Liver (tissue), 9 donors: ENCODE data around the gene TXN. TPM values are rescaled to one million over a fixed set of nuclear protein-coding genes. Genes with fewer than 3 reads are reported as not detected.

ENCODE experiments used
- DNase-seq: peaks from one replicate; pipeline ENCODE4 v3.0.0-alpha.2; 2017; ENCODE audit warnings: low spot score
- H3K27ac ChIP-seq, 2 donors: one replicate each; pipeline ENCODE4 v1.7.0; 2013; ENCODE audit warnings: inconsistent platforms in 2 of 2, low read length in 2 of 2, control low read depth in 1 of 2, low read depth in 1 of 2, mild to moderate bottlenecking in 1 of 2
- H3K27me3 ChIP-seq, 4 donors: one replicate each; pipeline versions ENCODE4 v1.6.1 to v1.7.0; 2013; ENCODE audit warnings: low read length in 3 of 4, inconsistent platforms in 1 of 4, mild to moderate bottlenecking in 1 of 4, moderate library complexity in 1 of 4; ENCODE audit not compliant: control insufficient read depth in 4 of 4, insufficient read depth in 4 of 4
- H3K36me3 ChIP-seq, 4 donors: one replicate each; pipeline versions ENCODE4 v1.6.1 to v1.7.0; 2013; ENCODE audit warnings: low read length in 3 of 4, mild to moderate bottlenecking in 3 of 4, low read depth in 1 of 4, moderate library complexity in 1 of 4; ENCODE audit not compliant: control insufficient read depth in 4 of 4, insufficient read depth in 3 of 4
- H3K4me1 ChIP-seq, 4 donors: one replicate each; pipeline versions ENCODE4 v1.6.1 to v1.7.0; 2013; ENCODE audit warnings: low read length in 3 of 4, mild to moderate bottlenecking in 3 of 4, moderate library complexity in 1 of 4; ENCODE audit not compliant: control insufficient read depth in 4 of 4, insufficient read depth in 4 of 4
- H3K4me3 ChIP-seq, 3 donors: one replicate each; pipeline versions ENCODE4 v1.6.1 to v1.7.0; 2013; ENCODE audit warnings: low read length in 3 of 3, control low read depth in 1 of 3, low read depth in 1 of 3, mild to moderate bottlenecking in 1 of 3
- H3K9ac ChIP-seq, 2 donors: one replicate each; pipeline ENCODE4 v1.7.0; 2013; ENCODE audit warnings: low read length in 2 of 2, mild to moderate bottlenecking in 2 of 2, moderate library complexity in 2 of 2, control low read depth in 1 of 2, low read depth in 1 of 2
- H3K9me3 ChIP-seq, 4 donors: one replicate each; pipeline versions ENCODE4 v1.6.1 to v1.7.0; 2013; ENCODE audit warnings: low read length in 3 of 4; ENCODE audit not compliant: control insufficient read depth in 4 of 4
- ATF3 ChIP-seq: IDR thresholded peaks from 2 replicates; pipeline ENCODE4 v1.6.1; 2016; ENCODE audit warnings: antibody characterized with exemption
- CTCF ChIP-seq: fragments of 150-350 bp; IDR thresholded peaks from 2 replicates; pipeline ENCODE4 v1.5.1; 2017; ENCODE audit warnings: improper control_type of control experiment, low read depth, low read length; ENCODE audit not compliant: missing input control
- EGR1 ChIP-seq, 2 donors: IDR thresholded peaks; 2 replicates each; pipeline ENCODE4 v1.6.1; 2016 to 2018; ENCODE audit warnings: antibody characterized with exemption in 2 of 2, low read depth in 2 of 2
- FOXA1 ChIP-seq: IDR thresholded peaks from 2 replicates; pipeline ENCODE4 v1.6.1; 2016; ENCODE audit warnings: antibody characterized with exemption
- FOXA2 ChIP-seq: IDR thresholded peaks from 2 replicates; pipeline ENCODE4 v1.6.1; 2016; ENCODE audit warnings: antibody characterized with exemption
- GABPA ChIP-seq, 2 donors: IDR thresholded peaks in 1 of 2; conservative IDR thresholded peaks in 1 of 2; 2 replicates each; pipeline ENCODE4 v1.6.1; 2016; ENCODE audit warnings: antibody characterized with exemption in 2 of 2, mild to moderate bottlenecking in 1 of 2, moderate library complexity in 1 of 2
- HNF4A ChIP-seq, 2 donors: conservative IDR thresholded peaks; 2 replicates each; pipeline ENCODE4 v1.6.1; 2016; ENCODE audit warnings: antibody characterized with exemption in 2 of 2, mild to moderate bottlenecking in 2 of 2
- HNF4G ChIP-seq: IDR thresholded peaks from 2 replicates; pipeline ENCODE4 v1.6.1; 2016; ENCODE audit warnings: antibody characterized with exemption
- JUND ChIP-seq, 2 donors: IDR thresholded peaks; 2 replicates each; pipeline ENCODE4 v1.6.1; 2016; ENCODE audit warnings: antibody characterized with exemption in 2 of 2
- MAX ChIP-seq: IDR thresholded peaks from 2 replicates; pipeline ENCODE4 v1.6.1; 2016; ENCODE audit warnings: antibody characterized with exemption
- NR2F2 ChIP-seq: IDR thresholded peaks from 2 replicates; pipeline ENCODE4 v1.6.1; 2016; ENCODE audit warnings: antibody characterized with exemption
- RAD21 ChIP-seq, 2 donors: IDR thresholded peaks; 2 replicates each; pipeline ENCODE4 v1.6.1; 2016; ENCODE audit warnings: antibody characterized with exemption in 2 of 2, mild to moderate bottlenecking in 2 of 2
- REST ChIP-seq: IDR thresholded peaks from 2 replicates; pipeline ENCODE4 v1.6.1; 2016; ENCODE audit warnings: antibody characterized with exemption, mild to moderate bottlenecking
- SP1 ChIP-seq: IDR thresholded peaks from 2 replicates; pipeline ENCODE4 v1.6.1; 2018; ENCODE audit warnings: antibody characterized with exemption, mild to moderate bottlenecking
- TAF1 ChIP-seq: conservative IDR thresholded peaks from 2 replicates; pipeline ENCODE4 v1.6.1; 2016; ENCODE audit warnings: antibody characterized with exemption, mild to moderate bottlenecking
- ZBTB33 ChIP-seq: IDR thresholded peaks from 2 replicates; pipeline ENCODE4 v1.6.1; 2016; ENCODE audit warnings: antibody characterized with exemption
- WGBS: extraction: QIAGEN DNeasy Blood & Tissue Kit; methylation state at CpG from one replicate; pipeline ENCODE4 v1.1.7; 2013; 5-methylcytosine and 5-hydroxymethylcytosine counted together
- polyA plus RNA-seq, 2 donors: library from polyadenylated mRNA; stranded (reverse) in 1 of 2; unstranded in 1 of 2; fragments of 200-250 nt in 1 of 2; fragments of >200 nt in 1 of 2; fragmentation: Nextera tagmentation in 1 of 2; extraction: Ambion mirVana in 1 of 2; gene quantifications; one replicate each; pipeline versions ENCODE4 v1.2.1 to v1.2.3, GENCODE V29; 2013 to 2015
- total RNA-seq, 2 donors: library from RNA; depleted of rRNA; stranded (reverse); fragments of >200 nt; gene quantifications; one replicate each; pipeline ENCODE4 v1.2.3, GENCODE V29; 2014
- donor health status: healthy.
- donor health status: healthy.
- donor health status: healthy.
- donor health status: healthy.
- donor health status: healthy.

The TXN gene
- total and polyA plus RNA-seq, 4 donors: 65.4 to 400 (median 147) TPM

- no peak for TF ChIP-seq GABPA (IDR thresholded peaks at IDR 0.05 in 1 of 2, conservative IDR thresholded peaks at IDR 0.05 in 1 of 2)
- TF ChIP-seq ATF3: no peak
- no peak for TF ChIP-seq FOXA2
- no peak for TF ChIP-seq JUND (IDR thresholded peaks at IDR 0.05)
- no peak for TF ChIP-seq EGR1 (IDR thresholded peaks at IDR 0.05; ENCODE audit: low read depth in 2 of 2)
- TF ChIP-seq FOXA1: no peak
- no peak for TF ChIP-seq RAD21 (IDR thresholded peaks at IDR 0.05)
- no peak for TF ChIP-seq CTCF
- TF ChIP-seq HNF4A (conservative IDR thresholded peaks at IDR 0.05): no peak
- TF ChIP-seq ZBTB33: no peak
- no peak for TF ChIP-seq REST
- no peak for TF ChIP-seq SP1
- no peak for TF ChIP-seq HNF4G
- TF ChIP-seq TAF1: no peak
- no peak for TF ChIP-seq MAX
- Histone ChIP-seq H3K4me3 (no peak overlapping the region), H3K9me3 (no peaks in the 10 kb centered on the region), H3K4me1 (no peaks in the 10 kb centered on the region), H3K27me3 (no peaks in the 10 kb centered on the region), H3K27ac (no peak overlapping the region), H3K9ac (no peak overlapping the region), H3K36me3 (no peaks in the 10 kb centered on the region)
- no peak for DNase-seq
- WGBS: 78% methylated on average over 1 of the region's 1 CpG
Measured at GRCh38 chr9:110290001-110290400, 33.7 kb upstream of the TXN start.

GRCh38 chr9:110288503-110288902 is 32.2 kb upstream of the TXN start:
- Histone ChIP-seq H3K9ac (no peak overlapping the region), H3K4me1 (peaks cover 0 to 11% (median 10%) of the 10 kb centered on the region in 4 donors), H3K9me3 (no peaks in the 10 kb centered on the region), H3K4me3 (no peak overlapping the region), H3K27me3 (no peaks in the 10 kb centered on the region), H3K36me3 (no peaks in the 10 kb centered on the region), H3K27ac (no peak overlapping the region)
- no peak for DNase-seq
- 93% methylated on average over 4 of the region's 4 CpGs for WGBS
- TF ChIP-seq CTCF: no peak
- no peak for TF ChIP-seq HNF4G
- no peak for TF ChIP-seq FOXA1
- TF ChIP-seq NR2F2: no peak
- no peak for TF ChIP-seq REST
- no peak for TF ChIP-seq ZBTB33
- TF ChIP-seq EGR1 (IDR thresholded peaks at IDR 0.05; ENCODE audit: low read depth in 2 of 2): no peak
- TF ChIP-seq SP1: no peak
